SU-DHL-6 (cell line): ENCODE measurements around the gene CYSTM1.

Experiments used
- CTCF ChIP-seq: fragments of 200-600 bp; sonication (generic); IDR thresholded peaks from one replicate; pipeline ENCODE4 v1.5.1; 2017; ENCODE audit warnings: antibody characterized with exemption, mild to moderate bottlenecking, low read length, moderate library complexity; ENCODE audit not compliant: insufficient read depth, poor library complexity, severe bottlenecking
- EZH2phosphoT487 ChIP-seq: fragments of 200-600 bp; sonication (generic), shearing (Covaris generic); conservative IDR thresholded peaks from 2 replicates; pipeline ENCODE4 v1.6.1; 2018; ENCODE audit warnings: mild to moderate bottlenecking, antibody characterized with exemption, low read length, moderate library complexity, mixed read lengths

DNA sequence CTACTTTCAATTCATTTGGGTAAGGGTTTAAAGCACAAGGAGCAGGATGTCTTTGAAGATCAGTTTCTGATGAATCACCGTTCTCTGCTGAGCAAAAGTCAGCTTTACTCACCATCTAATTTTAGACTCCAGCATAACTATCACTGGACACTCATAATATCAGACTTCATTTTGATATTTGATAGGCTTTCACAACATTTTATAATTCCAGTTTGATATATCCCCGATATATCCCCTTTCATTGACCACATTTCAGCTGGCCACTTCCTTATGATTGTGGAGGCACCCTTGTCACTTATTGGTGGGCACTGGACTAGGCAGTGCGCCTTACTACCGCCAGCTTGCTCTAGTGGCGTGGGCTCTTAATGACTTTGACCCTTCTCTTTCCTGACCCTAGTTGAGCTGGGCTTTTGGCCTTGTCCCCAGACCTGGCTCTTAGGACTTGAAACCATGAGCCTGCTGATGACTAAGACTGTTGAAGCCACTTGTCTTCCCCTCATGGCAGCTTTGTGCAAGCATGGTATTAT lies 46.8 kb downstream of the CYSTM1 start:
- TF ChIP-seq CTCF (no peak), EZH2phosphoT487 (no peak)
